SIG-M5 treated with dmso at 0.1 percent for 504 hours (cell line): ENCODE measurements around the gene PIAS1.
"Not testable (repeated sequence)": the region's sequence is repeated elsewhere in the genome, so short reads cannot be mapped to it uniquely, and the experiment has no call there.

Experiments used
- DNase-seq: peaks from one replicate; lab custom pipeline; 2025; ENCODE audit not compliant: unreplicated experiment; lab: John Stamatoyannopoulos, UW

Gene PIAS1

DNA sequence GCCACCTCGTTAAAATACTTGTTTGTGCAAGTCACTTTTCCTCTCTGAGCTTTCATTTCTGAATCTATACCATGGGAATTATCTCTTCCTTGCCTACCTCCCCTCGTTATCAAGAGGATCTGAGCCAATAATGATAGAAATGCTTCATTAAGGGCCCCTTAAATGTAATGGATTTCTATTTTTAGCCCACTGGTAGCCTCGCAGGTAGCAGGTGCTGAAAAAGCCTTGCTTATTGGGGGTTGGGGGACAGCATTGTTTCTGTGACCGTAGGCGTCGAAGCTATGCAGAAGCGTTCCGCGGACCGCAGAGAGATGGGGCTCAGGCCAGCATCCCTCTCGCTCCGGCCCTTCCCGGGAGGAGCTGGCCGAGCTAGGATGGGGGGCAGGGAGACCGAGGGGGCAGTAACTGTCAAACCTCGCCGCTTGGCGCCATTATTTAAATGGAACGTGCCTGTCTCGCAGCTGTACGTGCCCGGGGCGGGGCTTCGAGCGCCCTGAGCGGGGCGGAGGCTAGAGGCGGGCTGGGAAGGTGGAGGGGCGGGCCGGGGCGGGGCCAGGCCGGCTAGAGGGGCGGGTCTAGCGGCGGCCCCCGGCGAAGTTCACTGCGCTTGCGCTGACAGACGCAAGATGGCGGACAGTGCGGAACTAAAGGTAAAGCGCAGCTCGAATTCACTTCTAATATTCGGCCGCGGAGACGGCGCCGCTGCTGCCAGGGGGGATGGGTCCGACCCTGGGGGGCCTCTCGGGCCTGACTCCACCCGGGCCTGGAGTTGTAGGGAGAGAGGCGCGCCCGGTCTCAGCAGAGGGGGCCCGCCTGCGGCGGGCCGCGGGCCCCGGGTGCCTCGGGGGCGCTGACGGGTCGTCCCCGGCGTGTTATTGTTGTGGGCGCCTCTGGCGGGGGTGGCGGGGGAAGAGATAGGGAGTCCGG is at the start of gene PIAS1:
Gene PIAS1 (plus strand): TSS at position 615 of the 927 bp plus-strand sequence. CDS start 12 bp downstream, at position 627.
- DNase-seq, result peak; percentile 89

- not testable (repeated sequence) for DNase-seq
Measured at GRCh38 chr15:68007642-68008041, 46.5 kb upstream of the PIAS1 start.

DNA sequence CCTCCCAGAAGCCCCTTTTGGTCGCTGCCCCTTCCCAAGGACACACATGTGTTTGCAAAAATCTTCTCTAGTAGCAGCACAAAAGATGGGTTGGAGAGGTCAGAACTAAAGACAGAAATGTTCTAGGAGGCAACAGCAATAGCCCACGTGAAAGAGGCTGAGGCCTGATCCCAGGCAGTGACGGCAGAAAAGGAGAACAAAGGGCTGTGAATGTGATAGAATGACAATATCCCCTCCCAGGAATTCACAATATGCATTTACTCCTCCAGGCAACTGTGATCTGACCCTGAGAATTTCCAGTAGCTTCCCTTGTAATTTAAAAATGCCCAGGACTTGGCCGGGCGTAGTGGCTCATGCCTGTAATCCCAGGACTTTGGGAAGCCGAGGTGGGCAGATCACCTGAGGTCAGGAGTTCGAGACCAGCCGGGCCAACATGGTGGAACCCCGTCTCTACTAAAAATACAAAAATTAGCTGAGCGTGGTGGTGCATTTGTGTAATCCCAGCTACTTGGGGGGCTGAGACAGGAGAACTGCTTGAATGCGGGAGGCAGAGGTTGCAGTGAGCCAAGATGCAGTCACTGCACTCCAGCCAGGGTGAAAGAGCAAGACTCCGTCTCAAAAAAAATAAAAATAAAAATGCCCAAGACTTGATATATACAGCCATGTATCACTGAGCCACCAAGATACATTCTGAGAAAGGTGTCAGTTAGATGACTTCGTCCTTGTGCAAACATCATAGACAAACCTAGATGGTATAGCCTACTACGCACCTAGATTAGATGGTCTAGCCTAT is 43.6 kb upstream of the PIAS1 start:
- no peak for DNase-seq

GRCh38 chr15:68012911-68013310 is 41.2 kb upstream of the PIAS1 start:
- DNase-seq, result no peak

GRCh38 chr15:68014219-68014618 is 39.9 kb upstream of the PIAS1 start:
- no peak for DNase-seq

GRCh38 chr15:68015244-68015643 is 38.9 kb upstream of the PIAS1 start:
- no peak for DNase-seq

- DNase-seq, result no peak
Measured at GRCh38 chr15:68017201-68017600, 36.9 kb upstream of the PIAS1 start.

- DNase-seq, result no peak
Measured at GRCh38 chr15:68018797-68019444, 35.2 kb upstream of the PIAS1 start.

- DNase-seq, result no peak
Measured at GRCh38 chr15:68019814-68020525, 34.1 kb upstream of the PIAS1 start.

- no peak for DNase-seq
Measured at GRCh38 chr15:68020685-68021084, 33.4 kb upstream of the PIAS1 start.

GRCh38 chr15:68022061-68022460 is 32.1 kb upstream of the PIAS1 start:
- DNase-seq, result no peak

DNA sequence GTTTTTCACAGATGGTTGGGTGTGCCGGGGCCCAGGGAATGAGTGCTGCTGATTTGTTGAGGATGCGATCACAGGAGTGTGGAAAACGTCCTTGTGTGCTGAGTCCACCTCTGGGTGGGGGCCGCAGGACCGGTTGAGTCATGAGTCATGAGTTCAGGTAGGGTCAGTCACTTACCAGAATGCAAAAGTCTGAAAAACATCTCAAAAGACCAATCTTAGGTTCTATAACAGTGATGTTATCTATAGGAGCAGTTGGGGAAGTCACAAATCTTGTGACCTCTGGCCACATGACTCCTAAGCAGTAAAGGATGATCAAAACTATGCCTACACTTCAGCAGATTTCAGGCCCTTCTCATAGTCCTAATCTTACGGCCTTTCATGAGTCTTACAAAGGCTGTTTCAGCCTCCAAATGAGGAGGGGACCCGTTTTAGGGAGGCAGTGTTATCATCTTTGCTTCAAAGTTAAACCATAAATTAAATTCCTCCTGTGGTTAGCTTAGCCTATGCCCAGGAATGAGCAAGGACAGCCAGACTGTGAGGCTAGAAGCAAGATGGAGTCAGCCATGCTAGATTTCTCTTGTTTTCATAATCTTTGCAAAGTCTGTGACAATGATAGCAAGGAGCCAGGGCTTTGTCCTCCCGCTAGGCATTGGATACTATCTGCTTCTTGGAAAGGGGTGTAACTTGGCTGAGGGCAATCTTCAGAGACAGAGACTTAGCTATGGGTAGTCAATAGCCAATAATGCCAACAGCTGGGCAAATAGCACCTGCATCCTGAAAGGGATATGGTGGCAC is 30.6 kb upstream of the PIAS1 start:
- DNase-seq, result no peak

GRCh38 chr15:68025835-68026424 is 28.2 kb upstream of the PIAS1 start:
- no peak for DNase-seq

DNA sequence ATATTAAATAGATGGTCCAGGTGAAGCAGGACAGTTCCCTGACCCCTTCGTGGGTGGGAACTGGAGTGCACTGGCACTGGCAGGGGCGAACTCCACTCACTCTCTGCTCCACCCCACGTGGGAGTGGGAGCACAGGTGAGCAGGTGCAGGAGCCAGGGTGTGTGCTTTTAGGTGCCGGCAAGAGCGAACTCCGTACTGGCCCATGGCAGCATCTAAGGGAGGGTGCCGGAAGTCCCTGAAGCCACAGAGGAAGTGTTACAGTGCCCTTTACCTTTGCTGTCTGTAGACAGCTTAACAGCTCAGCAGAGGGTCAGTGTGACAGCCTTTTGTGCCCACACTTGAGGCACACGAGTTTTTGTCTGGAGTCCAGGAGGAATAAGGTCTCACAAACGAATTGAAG is 26.7 kb upstream of the PIAS1 start:
- no peak for DNase-seq

GRCh38 chr15:68028137-68028887 is 25.8 kb upstream of the PIAS1 start:
- no peak for DNase-seq

DNA sequence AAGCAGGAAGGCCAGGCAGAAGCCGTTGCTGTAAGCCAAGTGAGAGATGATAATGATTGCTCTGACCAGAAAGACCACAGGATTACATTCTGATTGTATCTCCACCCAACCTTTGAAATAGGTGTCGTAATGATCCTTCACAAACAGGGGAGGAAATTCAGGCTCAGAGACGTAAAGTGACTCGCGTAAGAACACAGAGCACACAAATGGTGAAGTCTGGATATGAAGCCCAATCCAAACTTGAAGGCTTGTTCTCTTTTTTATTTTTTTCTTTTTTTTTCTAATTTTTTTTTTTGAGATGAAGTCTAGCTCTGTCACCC is 25.3 kb upstream of the PIAS1 start:
- peak; percentile 14 for DNase-seq

- no peak for DNase-seq
Measured at GRCh38 chr15:68029959-68030358, 24.2 kb upstream of the PIAS1 start.

DNA sequence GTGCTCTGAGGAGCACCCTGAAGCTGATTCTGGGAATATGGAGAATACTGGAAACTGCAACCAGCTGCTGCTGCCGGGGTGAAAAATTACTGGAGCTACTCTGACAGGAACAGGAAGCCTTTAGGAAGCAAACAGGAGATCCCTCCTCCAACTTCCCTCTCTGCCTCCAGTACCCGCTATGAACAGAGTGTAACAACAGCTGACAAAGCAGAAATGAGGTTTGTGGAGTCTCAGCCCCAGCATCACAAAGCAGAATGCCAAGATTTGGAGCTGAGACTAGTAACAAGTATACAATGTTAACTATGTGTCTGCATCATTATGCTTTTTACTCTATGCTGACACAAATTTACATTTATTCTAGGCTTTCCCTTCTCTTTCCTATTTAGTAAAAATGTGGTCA is 22.7 kb upstream of the PIAS1 start:
- peak; percentile 12 for DNase-seq

GRCh38 chr15:68032672-68033071 is 21.4 kb upstream of the PIAS1 start:
- DNase-seq, result no peak
